ENCODE measurements around the gene ZNF106. TPM values are rescaled to one million over a fixed set of nuclear protein-coding genes. Genes with fewer than 3 reads are reported as not detected.

The ZNF106 gene
- total RNA-seq, 1 experiment from 2014 or later: 73.4 TPM

- no peak overlapping the region for H3K27ac ChIP-seq
Observed at GRCh38 chr15:42493679-42494078, 2.7 kb upstream of the ZNF106 start.

GRCh38 chr15:42491539-42492225, 741 bp upstream of the ZNF106 start:
- TF ChIP-seq CTCF (conservative IDR thresholded peaks at IDR 0.05) (no peak), EZH2 (IDR thresholded peaks at IDR 0.05; ENCODE audit: low read depth) (no peak)

More at GRCh38 chr15:42493679-42494078, 2.7 kb upstream of the ZNF106 start:
- H2AFZ ChIP-seq: no peak overlapping the region
- no peaks in the 10 kb centered on the region for H3K9me3 ChIP-seq (ENCODE audit: insufficient read depth, low read depth)
- H3K4me2 ChIP-seq: peak overlapping the region; percentile 80; the same call in 1 of the 2 replicates
- peaks cover 24% of the 10 kb centered on the region for H3K4me1 ChIP-seq (replicated peaks; ENCODE audit: insufficient read depth)
- H3K36me3 ChIP-seq (ENCODE audit: low read depth): no peaks in the 10 kb centered on the region
- H3K79me2 ChIP-seq (ENCODE audit: low read depth): peaks cover 27% of the 10 kb centered on the region
- TF ChIP-seq EZH2 (IDR thresholded peaks at IDR 0.05; ENCODE audit: low read depth) (no peak), CTCF (conservative IDR thresholded peaks at IDR 0.05) (no peak)
- H3K9me2 ChIP-seq (ENCODE audit: insufficient read depth): no peaks in the 10 kb centered on the region
- no peak overlapping the region for H3K4me3 ChIP-seq
- ChIA-PET POLR2A (ENCODE audit: unreplicated experiment) (interaction anchor here (0.6 kb wide), 1 partner anchor 22 kb away, joined by 5 read pairs; no protein-coding TSS in a partner anchor), CTCF (no interaction called here)
- peaks cover 12% of the 10 kb centered on the region; the same call in 1 of the 2 replicates for H3F3A ChIP-seq (ENCODE audit: insufficient read depth, low read depth)
- no peak for DNase-seq
- no peaks in the 10 kb centered on the region for H3K27me3 ChIP-seq (ENCODE audit: insufficient read depth, low read depth)
- BruUV-seq (replicated peaks): no TSS peak
- H4K20me1 ChIP-seq (ENCODE audit: insufficient read depth): no peaks in the 10 kb centered on the region
- intact Hi-C loops (cut with micrococcal nuclease; ENCODE audit: unreplicated experiment): loop anchor here (2.0 kb wide), 1 partner anchor 17 kb away; no protein-coding TSS in a partner anchor

DNA sequence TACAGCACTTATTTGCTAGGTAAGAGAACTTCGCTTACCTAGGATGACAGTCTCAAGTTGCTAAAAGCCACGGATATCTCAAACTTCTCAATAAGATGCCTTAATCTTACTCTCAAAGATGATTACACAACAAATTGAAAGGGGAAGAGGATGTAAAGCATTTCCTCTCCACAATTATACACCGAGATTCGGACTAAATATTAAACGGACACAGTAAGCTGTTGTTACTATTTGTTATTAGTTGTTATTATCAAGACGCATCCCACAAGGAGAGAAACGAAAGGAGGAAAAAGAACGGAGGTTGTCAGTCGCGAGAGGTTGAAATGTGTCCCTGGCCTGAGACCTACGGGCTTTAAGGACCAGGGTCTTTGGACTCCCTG, 660 bp downstream of the ZNF106 start:
- no TSS peak for BruUV-seq (replicated peaks)
- H3F3A ChIP-seq (ENCODE audit: insufficient read depth, low read depth): peaks cover 12% of the 10 kb centered on the region; the same call in 1 of the 2 replicates
- no peaks in the 10 kb centered on the region for H3K27me3 ChIP-seq (ENCODE audit: insufficient read depth, low read depth)
- intact Hi-C loops (cut with micrococcal nuclease; ENCODE audit: unreplicated experiment): loop anchor here (2.0 kb wide), 1 partner anchor 59 kb away; the partner anchor contains the start of genes HAUS2 and LRRC57
- no peak for DNase-seq
- peak overlapping the region; percentile 70 for H3K4me3 ChIP-seq
- POLR2A ChIA-PET (ENCODE audit: unreplicated experiment): interaction anchor here (0.6 kb wide), 1 partner anchor 94 kb away, joined by 7 read pairs; no protein-coding TSS in a partner anchor
- H2AFZ ChIP-seq: peak overlapping the region; percentile 89
- no peaks in the 10 kb centered on the region for H3K9me2 ChIP-seq (ENCODE audit: insufficient read depth)
- peaks cover 22% of the 10 kb centered on the region for H3K4me1 ChIP-seq (replicated peaks; ENCODE audit: insufficient read depth)
- H3K4me2 ChIP-seq: peak overlapping the region; percentile 97
- CTCF ChIA-PET: no interaction called here
- H3K36me3 ChIP-seq (ENCODE audit: low read depth): no peaks in the 10 kb centered on the region
- no peaks in the 10 kb centered on the region for H3K9me3 ChIP-seq (ENCODE audit: insufficient read depth, low read depth)
- no peak for TF ChIP-seq CTCF (conservative IDR thresholded peaks at IDR 0.05)
- no peak for TF ChIP-seq EZH2 (IDR thresholded peaks at IDR 0.05; ENCODE audit: low read depth)
- H3K79me2 ChIP-seq (ENCODE audit: low read depth): peaks cover 23% of the 10 kb centered on the region; the same call in 1 of the 2 replicates
- no peaks in the 10 kb centered on the region; the same call in 1 of the 2 replicates for H4K20me1 ChIP-seq (ENCODE audit: insufficient read depth)
- H3K27ac ChIP-seq: peak overlapping the region; percentile 86; the same call in 1 of the 2 replicates

More at GRCh38 chr15:42491539-42492225, 741 bp upstream of the ZNF106 start:
- peak overlapping the region; percentile 86 for H3K27ac ChIP-seq
- no peaks in the 10 kb centered on the region; the same call in 1 of the 2 replicates for H4K20me1 ChIP-seq (ENCODE audit: insufficient read depth)
- H3K4me1 ChIP-seq (replicated peaks; ENCODE audit: insufficient read depth): peaks cover 22% of the 10 kb centered on the region
- H3K27me3 ChIP-seq (ENCODE audit: insufficient read depth, low read depth): no peaks in the 10 kb centered on the region
- H2AFZ ChIP-seq: peak overlapping the region; percentile 89
- H3K36me3 ChIP-seq (ENCODE audit: low read depth): no peaks in the 10 kb centered on the region
- no peaks in the 10 kb centered on the region for H3K9me3 ChIP-seq (ENCODE audit: insufficient read depth, low read depth)
- peak overlapping the region; percentile 70 for H3K4me3 ChIP-seq
- ChIA-PET CTCF (no interaction called here), POLR2A (ENCODE audit: unreplicated experiment) (interaction anchor here (0.6 to 0.7 kb wide), 2 partner anchors 146 to 1695 kb away, joined by 5 to 8 read pairs; no protein-coding TSS in a partner anchor)
- H3K9me2 ChIP-seq (ENCODE audit: insufficient read depth): no peaks in the 10 kb centered on the region
- peak; percentile 49 to 78 for DNase-seq
- H3F3A ChIP-seq (ENCODE audit: insufficient read depth, low read depth): peaks cover 12% of the 10 kb centered on the region; the same call in 1 of the 2 replicates
- intact Hi-C loops (cut with micrococcal nuclease; ENCODE audit: unreplicated experiment): loop anchor here (2.0 kb wide), 1 partner anchor 57 kb away; the partner anchor contains the start of genes HAUS2 and LRRC57
- peaks cover 33% of the 10 kb centered on the region for H3K79me2 ChIP-seq (ENCODE audit: low read depth)
- peak overlapping the region; percentile 97 for H3K4me2 ChIP-seq
- BruUV-seq (replicated peaks): TSS peak; percentile 26

All from PC-9 (cell line).